ENCODE measurements around the gene MS4A10. TPM values are rescaled to one million over a fixed set of nuclear protein-coding genes. Genes with fewer than 3 reads are reported as not detected.
A peak's percentile ranks its signal among the peaks of the same experiment; 100 is the strongest.

The MS4A10 gene
- total RNA-seq, 1 experiment from 2014 or later, result not detected

DNA sequence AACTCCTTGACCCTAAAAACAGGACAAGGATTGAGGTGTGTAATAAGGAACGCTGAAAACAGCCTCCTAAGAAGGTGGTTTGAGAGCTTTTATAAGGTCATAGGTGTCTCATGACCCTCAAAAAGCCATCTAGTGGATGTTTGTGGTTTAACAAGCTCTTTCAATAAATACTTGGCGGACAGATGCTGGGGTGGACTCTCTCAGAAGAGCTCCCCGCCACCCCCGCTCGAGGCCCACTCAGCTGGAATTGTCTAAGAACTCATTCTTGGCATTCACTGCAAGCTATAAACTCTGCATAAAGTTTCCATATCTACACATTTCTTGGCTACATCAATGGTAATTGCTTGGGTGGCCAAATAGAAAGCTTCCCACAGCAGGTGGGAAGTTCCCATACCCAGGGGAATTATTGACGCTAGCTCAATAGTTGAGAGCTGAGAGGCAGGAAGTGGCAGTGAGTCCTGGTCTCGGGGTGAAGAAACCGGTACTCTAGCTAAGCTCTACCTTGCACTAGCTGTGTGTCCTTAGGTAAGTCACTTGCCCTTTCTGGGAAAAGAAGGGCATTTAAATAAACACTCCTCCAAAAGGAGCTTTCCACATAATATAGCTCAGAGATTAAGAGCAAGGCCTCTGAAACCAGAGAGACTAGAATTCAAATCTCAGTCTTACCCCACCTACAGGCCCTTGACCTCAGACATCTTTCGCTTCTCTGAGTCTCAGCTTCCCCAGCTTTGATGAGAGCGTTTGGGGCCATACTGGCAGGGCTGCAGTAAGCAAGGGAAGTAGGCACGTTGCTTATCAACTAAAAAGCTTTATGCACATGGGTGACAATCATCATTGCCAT lies 22.1 kb upstream of the MS4A10 start:
- DNase-seq (ENCODE audit: low read depth, low spot score), result peak; percentile 55
- in situ Hi-C loops (cut with HindIII; ENCODE audit: low pct_unique_long_range_greater_than_20kb, low sequenced_read_pairs), result no loop called here

DNA sequence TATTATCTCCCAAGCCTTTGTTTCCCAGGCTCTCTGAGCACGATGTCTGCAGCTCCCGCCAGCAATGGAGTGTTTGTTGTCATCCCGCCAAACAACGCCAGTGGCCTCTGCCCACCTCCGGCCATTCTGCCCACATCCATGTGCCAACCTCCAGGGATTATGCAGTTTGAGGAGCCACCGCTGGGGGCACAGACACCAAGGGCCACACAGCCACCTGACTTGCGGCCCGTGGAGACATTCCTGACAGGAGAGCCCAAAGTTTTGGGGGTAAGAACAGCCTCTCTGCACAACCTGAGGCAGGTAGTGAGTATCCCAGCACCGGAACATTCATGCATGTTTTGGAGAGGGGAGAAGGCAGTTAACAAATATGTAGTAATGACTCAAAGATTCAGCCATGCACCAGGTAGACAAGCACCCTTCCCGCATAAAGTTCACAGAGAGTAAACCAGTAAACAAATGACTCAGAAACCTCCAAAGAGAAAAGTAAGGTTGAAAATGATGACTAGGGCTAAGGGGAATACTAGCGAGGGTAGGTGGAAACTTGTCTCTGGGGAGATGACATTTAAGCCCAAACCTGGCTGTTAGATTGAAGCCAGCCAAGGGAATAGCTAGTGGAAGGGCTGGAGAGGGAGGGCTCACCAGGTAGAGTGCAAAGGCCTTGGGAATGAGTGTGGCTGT lies 21.3 kb upstream of the MS4A10 start:
- in situ Hi-C loops (cut with HindIII; ENCODE audit: low pct_unique_long_range_greater_than_20kb, low sequenced_read_pairs), result no loop called here
- DNase-seq (ENCODE audit: low read depth, low spot score), result peak; percentile 15

DNA sequence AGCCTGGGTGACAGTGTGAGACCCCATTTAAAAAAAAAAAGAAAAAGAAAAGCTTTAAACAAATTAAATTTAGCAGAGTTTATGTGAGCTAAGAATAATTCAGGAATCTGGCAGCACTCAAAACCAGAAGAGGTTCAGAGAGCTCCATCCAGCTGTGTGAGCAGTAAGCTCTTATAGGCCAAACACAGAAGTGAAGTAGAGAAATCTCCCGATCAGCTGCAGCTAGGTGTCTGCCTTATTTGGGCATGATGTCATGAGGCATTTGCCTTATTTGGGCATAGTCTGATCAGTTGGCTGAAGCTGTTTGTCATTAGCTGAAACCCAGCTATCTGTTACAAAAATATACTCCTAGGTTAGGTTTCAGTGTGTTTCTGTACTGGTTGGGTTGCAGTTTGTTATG lies 20.3 kb upstream of the MS4A10 start:
- no peak for DNase-seq (ENCODE audit: low read depth, low spot score)
- in situ Hi-C loops (cut with HindIII; ENCODE audit: low pct_unique_long_range_greater_than_20kb, low sequenced_read_pairs), result no loop called here

DNA sequence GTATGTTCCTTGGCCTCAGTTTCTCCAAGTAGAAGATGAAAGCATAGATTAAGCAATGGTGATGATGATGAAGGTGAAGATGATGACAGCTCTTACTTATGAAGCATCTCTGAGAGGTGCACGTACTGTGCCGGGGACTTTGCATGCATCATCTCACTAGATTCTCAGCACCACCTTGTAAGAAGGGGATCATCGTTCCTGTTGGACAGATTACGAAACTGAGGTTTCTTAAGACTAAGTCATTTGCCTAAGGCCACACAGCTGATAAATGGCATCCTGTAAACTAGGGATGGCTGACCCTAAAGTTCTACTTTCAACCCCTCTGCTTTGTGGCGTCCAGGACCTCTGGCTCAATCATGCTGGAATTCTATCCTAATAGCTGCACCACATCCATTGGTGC lies 19.8 kb upstream of the MS4A10 start:
- in situ Hi-C loops (cut with HindIII; ENCODE audit: low pct_unique_long_range_greater_than_20kb, low sequenced_read_pairs), result no loop called here
- DNase-seq (ENCODE audit: low read depth, low spot score), result no peak

DNA sequence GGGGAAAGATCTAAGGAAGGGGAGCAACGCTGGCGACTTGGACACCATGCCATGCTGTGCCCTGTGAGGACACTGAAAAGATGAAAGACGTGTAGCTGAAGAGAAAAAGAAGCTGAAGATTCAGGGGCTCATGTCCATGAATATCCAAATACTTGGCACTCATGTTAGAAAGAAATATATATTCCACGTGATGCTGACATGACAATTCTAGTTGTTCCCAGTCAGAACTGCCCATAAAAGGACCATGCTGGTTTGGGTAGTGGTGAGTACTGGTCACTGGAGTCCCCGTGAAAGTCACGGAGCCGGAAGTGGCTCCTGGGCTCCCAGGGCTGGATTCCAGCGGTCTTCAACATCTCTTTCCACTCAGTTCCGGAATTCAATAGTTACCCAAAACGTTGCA lies 18.6 kb upstream of the MS4A10 start:
- no peak for DNase-seq (ENCODE audit: low read depth, low spot score)
- in situ Hi-C loops (cut with HindIII; ENCODE audit: low pct_unique_long_range_greater_than_20kb, low sequenced_read_pairs), result no loop called here

DNA sequence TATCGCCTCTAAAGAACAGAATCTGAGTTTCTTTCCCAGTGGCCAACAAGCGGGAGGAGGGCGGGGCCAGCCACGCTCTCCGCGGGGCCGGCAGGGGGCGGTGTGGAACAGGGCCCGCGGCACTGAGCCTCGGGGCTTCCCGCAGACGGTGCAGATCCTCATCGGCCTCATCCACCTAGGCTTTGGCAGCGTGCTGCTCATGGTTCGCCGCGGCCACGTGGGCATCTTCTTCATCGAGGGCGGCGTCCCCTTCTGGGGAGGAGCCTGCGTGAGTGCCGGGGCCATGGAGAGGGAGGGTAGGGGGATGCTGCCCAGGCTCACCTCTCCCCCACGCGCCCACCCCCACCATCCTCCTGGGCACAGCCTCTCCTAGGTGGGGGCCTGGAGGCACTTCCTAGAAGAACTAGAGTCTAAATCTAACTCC lies 17.7 kb upstream of the MS4A10 start:
- DNase-seq (ENCODE audit: low read depth, low spot score), result no peak
- in situ Hi-C loops (cut with HindIII; ENCODE audit: low pct_unique_long_range_greater_than_20kb, low sequenced_read_pairs), result no loop called here

DNA sequence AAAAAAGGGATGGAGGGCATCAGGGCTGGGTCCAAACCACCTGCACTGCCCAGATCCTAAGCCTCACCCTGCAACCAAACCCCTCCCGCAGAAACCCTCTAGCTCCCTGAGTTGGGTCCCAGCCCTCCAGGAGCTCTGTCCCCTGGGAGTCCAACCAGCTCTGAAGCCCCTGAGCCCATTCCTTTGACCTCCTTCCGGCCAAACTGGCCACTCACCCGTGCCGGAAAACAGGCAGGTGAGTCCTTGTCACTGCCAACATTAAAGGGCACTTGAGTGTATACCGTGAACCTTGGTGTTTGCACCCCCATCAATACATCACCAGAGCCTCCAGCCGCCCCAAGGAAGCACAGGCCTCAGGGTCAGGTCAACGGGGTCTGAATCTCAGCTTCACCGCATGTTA lies 16.9 kb upstream of the MS4A10 start:
- in situ Hi-C loops (cut with HindIII; ENCODE audit: low pct_unique_long_range_greater_than_20kb, low sequenced_read_pairs), result no loop called here
- DNase-seq (ENCODE audit: low read depth, low spot score), result no peak

DNA sequence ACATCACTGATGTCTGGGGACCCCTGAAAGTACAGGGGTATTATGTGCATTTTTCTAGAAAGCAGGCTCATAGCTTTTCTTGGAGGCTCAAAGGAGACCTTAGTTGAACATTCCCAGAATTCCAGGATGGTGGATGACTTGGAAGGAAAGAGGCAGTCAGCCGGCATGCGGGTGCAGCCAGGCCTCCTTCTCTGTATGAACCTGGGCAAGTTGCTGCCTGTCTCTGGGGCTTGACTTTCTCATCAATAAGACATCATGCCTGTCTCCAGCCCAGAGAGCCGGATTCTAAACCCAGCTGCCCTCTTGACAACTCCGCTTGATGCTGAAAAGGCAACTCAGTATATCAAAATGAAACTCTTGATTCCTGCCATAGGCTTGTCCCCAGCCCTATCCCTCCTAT lies 15.9 kb upstream of the MS4A10 start:
- in situ Hi-C loops (cut with HindIII; ENCODE audit: low pct_unique_long_range_greater_than_20kb, low sequenced_read_pairs), result no loop called here
- DNase-seq (ENCODE audit: low read depth, low spot score), result no peak

DNA sequence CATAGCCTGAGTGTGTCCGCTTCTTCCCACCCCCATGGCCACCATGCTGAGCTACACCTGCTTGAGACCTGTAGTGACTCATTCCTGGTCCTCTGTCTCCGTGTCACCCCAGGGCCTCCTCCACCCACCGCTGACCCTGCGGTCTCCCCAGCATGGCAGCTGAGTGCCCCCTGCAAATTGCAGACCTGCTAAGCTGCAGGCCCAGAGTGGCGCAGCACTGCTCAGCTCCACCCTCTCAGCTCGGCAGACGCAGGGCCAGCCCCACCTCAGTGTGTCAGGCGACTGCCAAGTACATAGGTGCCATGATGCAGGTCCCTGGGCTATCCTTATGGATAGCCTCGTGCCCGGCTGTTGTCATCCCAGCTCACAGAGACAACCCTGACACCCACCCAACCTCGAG lies 15.3 kb upstream of the MS4A10 start:
- no peak for DNase-seq (ENCODE audit: low read depth, low spot score)
- in situ Hi-C loops (cut with HindIII; ENCODE audit: low pct_unique_long_range_greater_than_20kb, low sequenced_read_pairs), result no loop called here

DNA sequence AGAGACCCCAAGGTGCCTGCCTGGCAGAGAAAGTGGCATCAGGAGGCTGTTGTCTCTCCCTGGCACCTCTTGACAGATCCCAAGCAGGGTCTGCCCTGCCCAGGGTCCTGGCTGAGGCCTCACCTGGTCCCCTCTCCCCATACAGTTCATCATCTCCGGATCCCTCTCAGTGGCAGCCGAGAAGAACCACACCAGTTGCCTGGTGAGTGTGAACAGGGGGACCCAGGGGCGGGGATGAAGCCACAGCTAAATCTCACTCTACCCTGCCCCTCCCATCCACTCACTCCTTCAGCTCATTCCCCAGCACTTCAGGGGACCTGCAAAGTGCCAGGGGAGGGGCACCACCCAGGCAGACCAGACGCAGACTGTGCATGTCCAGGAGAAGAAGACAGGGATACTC lies 14.0 kb upstream of the MS4A10 start:
- in situ Hi-C loops (cut with HindIII; ENCODE audit: low pct_unique_long_range_greater_than_20kb, low sequenced_read_pairs), result no loop called here
- DNase-seq (ENCODE audit: low read depth, low spot score), result no peak

DNA sequence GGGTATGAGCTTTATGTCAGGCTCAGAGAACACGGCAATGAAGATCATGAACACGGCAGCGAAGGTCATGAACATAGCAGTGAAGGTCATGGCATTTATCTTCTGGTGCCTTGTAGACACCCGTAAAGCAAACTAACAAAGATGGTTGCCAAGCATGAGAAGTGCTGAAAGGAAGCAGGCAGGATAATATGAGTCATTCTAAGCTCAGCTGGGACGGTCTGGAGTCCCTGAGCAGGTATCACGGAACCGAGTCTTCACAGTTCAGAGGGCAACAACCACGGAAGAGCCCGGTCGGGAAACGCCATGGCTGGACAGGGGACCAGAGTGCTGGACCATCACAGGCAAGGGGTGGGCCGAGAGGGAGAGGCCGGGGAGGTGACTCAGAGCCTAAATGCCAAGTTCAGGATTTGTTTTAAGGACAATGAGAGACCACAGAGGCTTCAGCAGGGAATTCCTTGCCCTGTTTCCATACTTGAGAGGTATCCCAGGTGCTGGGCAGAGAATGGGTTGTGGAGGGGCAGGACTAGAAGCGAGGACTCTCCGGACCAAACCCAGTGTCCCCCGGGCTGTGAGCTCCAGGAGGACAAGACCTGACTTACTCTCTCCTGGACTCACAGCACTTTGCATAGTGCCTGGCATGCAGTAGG lies 13.1 kb upstream of the MS4A10 start:
- in situ Hi-C loops (cut with HindIII; ENCODE audit: low pct_unique_long_range_greater_than_20kb, low sequenced_read_pairs), result no loop called here
- DNase-seq (ENCODE audit: low read depth, low spot score), result no peak

DNA sequence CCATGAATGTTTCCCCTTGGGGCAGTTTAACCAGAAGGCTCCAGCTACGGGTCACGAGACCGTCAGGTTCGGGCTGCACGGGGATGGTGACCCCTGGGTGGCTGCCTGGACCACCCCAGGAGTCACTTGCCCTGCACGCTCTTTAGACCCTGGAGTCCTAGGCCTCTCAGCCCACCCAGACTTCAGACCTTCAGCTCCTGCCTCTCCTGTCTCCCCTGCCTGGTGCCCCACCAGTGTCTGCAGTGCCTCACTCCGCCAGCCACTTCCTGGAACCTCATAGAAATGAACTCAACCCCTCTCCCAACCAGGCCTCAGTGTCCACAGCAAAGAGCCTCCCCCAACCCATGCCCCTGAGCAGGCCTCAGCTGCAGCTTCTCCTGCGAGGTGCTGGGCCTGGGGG lies 12.5 kb upstream of the MS4A10 start:
- in situ Hi-C loops (cut with HindIII; ENCODE audit: low pct_unique_long_range_greater_than_20kb, low sequenced_read_pairs), result no loop called here
- no peak for DNase-seq (ENCODE audit: low read depth, low spot score)

DNA sequence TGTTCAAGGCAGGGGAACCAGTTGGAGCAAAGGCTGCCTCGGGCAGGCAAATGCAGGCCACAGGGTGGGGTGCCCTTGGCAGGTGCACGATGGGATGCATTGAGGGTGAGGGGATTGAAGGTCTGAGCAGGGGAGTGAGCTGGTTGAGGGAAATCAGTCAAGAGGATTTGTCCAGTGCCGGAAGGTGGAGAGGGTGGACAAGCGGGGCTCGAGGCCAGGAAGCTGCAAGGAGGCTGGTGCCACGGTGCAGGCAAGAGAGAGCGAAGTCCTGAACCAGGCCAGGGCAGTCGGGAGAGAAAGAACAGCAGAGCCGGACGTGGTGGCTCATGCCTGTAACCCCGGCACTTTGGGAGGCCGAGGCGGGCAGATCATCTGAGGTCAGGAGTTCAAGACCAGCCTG lies 10.4 kb upstream of the MS4A10 start:
- in situ Hi-C loops (cut with HindIII; ENCODE audit: low pct_unique_long_range_greater_than_20kb, low sequenced_read_pairs), result no loop called here
- DNase-seq (ENCODE audit: low read depth, low spot score), result no peak

DNA sequence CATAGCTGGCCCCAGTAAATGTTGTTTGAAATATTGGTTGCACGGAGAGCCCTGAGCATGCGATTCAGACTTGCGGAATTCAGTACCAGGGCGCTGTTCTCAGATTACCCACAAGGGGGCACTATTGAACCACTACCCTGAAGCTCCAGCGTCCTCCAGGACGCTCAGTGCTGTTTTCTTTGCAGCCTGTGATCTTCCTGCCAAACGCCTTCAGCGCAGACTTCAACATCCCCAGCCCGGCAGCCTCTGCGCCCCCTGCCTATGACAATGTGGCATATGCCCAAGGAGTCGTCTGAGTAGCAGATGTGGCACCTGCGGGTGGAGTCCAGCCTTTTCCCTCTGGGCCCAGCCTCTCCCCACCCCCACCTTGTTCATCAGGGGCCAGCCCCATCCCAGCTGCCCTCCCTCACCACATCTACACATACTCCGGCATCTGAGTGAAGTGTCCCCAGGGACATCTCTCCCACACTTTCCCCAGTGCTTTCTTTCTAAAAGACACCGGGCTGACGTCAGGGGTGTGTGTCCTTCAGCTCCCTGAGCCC lies 9.6 kb upstream of the MS4A10 start:
- peak; percentile 85 for DNase-seq (ENCODE audit: low read depth, low spot score)
- in situ Hi-C loops (cut with HindIII; ENCODE audit: low pct_unique_long_range_greater_than_20kb, low sequenced_read_pairs), result no loop called here

DNA sequence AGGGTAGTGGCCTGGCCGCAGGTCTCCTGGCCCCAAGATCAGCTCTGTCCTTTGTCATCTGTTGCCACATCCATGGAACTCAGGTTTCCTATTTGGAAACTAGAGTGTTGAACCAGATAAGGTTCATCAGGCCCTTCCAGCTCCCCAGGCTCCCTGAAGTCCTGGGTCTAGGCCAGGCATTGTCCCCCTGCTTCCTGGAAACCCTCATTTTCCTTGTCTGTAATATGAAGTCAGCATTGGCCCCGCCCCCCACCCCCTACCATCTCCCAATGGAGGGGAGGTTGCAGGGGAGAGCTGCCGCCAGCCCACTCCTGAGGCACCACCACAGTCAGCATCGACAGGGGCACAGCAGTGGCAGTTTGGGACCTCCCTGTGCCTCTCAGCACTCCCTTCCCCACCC lies 9.0 kb upstream of the MS4A10 start:
- DNase-seq (ENCODE audit: low read depth, low spot score), result no peak
- in situ Hi-C loops (cut with HindIII; ENCODE audit: low pct_unique_long_range_greater_than_20kb, low sequenced_read_pairs), result no loop called here

DNA sequence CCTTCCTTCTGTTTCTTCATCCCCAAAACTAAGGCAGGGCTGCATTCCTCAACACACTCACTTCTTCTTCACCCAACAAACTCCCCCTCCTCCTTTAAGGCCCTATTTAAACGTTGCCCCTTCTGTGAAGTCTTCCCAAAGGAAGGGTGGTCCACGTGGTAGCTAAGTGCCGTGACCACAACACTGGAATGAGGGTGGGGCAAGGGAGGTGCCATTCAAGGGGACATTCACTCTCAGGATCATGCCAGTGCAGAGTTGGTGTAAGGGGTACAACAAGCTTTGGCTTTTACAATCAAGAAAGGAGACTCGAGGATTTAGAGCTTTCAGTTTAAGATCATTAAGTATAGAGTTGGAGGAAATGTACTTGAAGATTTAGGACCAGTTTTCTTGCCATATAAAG lies 8.0 kb upstream of the MS4A10 start:
- no peak for DNase-seq (ENCODE audit: low read depth, low spot score)
- in situ Hi-C loops (cut with HindIII; ENCODE audit: low pct_unique_long_range_greater_than_20kb, low sequenced_read_pairs), result no loop called here

DNA sequence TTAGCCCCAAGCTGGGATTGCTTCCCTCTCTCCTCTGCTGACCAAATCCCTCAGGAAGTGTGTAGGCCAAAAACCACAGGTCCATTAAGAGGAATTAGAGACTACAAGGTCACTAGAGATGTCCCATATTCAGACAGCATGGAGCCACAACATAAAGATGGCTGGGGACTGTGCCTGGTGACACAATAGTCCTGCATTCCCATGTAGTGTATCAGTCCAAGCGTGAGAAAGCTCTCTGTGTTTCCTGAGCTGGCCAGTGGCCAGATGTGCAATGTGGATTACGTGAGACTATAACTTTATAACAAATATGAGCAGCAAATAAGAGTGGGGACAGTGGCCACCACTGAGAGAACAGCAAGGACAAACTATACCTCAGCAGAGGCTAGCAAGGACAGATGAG lies 7.6 kb upstream of the MS4A10 start:
- peak; percentile 8 for DNase-seq (ENCODE audit: low read depth, low spot score)
- in situ Hi-C loops (cut with HindIII; ENCODE audit: low pct_unique_long_range_greater_than_20kb, low sequenced_read_pairs), result no loop called here

DNA sequence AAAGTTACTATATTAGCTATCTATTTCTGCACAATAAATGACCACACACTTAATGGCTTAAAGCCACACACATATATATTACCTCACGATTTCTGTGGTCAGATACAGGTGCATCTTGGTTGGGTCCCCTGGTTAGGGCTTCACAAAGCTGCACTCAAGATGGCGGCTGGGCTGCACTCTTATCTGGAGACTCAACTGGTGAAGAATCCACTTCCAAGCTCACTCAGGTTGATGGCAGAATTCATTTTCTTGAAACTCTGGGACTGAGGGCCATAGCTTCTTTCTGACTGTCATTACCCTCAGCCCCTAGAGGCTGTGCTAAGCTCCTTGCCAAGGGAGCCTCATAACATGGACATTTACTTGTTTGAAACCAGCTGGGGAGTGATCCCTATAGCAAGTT lies 5.1 kb upstream of the MS4A10 start:
- in situ Hi-C loops (cut with HindIII; ENCODE audit: low pct_unique_long_range_greater_than_20kb, low sequenced_read_pairs), result no loop called here
- DNase-seq (ENCODE audit: low read depth, low spot score), result no peak

DNA sequence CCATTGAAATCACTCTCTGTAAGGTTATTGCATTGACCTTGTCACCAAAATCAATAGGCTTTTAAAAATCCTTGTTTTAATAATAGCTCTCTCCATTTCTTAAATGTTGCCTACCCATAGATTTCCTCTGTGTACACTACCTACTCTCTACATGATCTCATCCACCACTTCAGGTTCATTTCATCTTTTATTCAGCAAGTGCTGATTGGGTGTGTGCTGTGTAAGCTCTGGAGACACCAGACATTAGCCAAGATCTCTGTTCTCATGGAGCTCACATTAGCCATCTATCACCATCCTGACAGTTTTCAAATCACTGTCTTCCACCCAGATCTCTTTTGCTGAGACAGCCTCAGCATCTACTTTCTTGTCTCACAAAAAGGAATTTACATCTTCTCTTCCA lies 4.4 kb upstream of the MS4A10 start:
- in situ Hi-C loops (cut with HindIII; ENCODE audit: low pct_unique_long_range_greater_than_20kb, low sequenced_read_pairs), result no loop called here
- DNase-seq (ENCODE audit: low read depth, low spot score), result no peak
